HG02642 (cell line): ENCODE data around the gene GNGT1.
A peak's percentile ranks its signal among the peaks of the same experiment; 100 is the strongest.
"Not testable (repeated sequence)": the region's sequence is repeated elsewhere in the genome, so short reads cannot be mapped to it uniquely, and the experiment has no call there.

Source experiments
- ATAC-seq: cut with Tn5 transposase; IDR thresholded peaks from one replicate; pipeline ENCODE4 v1.9.1; 2021; ENCODE audit warnings: mild to moderate bottlenecking; ENCODE audit not compliant: unreplicated experiment, poor library complexity

Gene GNGT1

DNA sequence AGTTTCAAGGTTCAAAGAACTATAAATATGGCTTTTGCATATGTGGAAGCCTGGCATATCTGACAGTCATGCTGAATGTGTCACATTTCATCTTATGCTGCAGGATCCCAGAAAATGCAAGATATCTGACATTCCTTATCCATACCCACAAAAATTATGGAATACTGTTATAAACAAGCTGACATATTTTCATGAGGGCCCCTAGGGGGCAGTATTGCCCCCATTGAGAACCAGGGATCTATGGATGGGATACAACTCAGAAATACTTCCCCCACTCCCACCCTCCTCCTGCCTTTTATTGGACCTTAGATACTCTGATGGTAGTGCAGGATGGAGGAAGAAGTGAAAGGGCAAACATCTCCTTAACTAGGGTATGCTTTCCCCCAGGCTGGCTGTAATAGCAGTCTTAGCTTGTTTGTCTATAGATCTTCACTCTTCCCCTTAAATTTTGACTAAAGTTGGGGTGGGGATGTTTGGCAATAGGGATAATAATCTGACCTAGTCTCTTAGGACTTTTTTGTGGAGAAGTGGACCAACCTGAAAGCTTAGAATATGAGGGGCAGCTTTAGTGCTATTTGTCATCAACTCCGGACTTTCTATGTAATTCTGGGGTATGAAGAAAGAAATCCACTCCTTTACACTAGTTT lies 3.5 kb upstream of the GNGT1 start:
- no peak for ATAC-seq

DNA sequence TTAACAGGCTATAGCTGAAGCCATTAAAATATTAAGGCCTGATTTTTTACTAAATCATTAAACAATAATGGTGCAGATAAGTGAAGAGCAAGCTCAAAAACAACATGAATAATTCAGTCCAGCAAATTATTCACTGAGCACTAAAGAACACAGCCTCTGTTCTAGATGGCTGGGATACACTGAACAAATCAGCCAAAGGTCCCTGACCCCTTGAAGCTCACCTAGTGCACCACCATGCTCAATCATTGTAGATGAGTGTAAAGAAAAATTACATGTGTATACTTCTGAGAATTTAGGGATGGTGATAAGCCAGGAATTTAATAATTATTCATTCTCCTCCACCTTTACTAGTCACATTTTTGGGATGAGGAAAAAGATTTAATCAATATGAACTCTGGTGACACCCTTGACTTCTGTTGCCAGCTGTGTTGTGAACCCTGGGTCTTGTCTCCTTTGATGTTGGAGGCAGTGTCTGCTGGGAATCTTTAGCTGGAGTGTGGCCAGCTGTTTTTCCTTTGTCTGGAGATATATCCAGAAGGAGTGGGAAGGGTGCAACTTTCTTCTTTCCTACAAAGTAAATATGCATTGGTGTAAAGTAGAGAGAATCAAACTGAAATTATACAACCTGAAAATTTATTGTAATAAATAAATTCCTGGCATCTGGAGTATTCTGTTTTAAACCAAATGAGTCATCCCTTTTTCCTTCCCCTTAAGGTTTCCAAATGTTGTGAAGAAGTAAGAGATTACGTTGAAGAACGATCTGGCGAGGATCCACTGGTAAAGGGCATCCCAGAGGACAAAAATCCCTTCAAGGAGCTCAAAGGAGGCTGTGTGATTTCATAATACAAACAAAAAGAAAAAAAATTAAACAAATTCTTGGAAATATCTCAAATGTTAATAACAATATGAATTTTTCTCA lies 4.0 kb downstream of the GNGT1 start:
- no peak for ATAC-seq

DNA sequence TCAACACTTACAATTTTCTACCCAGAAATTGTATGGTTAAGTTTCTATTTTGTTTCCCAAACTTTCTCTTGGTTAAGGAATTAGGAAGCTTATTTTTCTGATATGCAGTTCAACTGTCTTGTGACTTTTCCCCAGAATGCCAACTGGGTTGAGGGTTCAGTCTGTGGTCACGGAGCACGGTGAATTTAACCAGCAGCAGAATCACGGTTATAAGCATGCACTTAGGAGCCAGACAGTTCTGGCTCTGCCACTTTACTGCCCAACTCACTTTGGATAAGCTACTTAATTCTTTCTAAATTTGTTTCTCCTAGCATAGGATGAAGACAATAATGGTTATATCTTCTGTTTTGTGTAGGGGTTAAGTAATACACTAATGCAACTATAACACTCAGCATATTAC lies 4.9 kb downstream of the GNGT1 start:
- ATAC-seq = not testable (repeated sequence)

DNA sequence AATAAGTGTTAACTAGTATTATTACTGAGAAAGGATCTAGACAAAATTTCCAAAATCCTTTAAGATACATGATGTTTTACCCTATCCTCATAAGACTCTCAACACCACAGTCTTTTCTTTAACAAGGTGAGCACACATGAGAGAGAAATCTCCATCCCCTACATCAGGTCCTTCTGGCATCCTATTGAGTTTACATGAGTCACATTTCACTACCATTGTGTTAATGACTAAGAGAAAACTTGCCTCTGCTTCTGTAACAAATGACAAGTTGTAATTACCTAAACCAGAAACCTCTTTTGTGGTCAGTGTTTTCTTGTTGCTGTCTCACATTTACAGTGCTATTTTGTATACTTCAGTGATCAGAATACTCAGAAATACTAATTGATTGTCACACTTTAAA lies 5.3 kb downstream of the GNGT1 start:
- not testable (repeated sequence) for ATAC-seq

DNA sequence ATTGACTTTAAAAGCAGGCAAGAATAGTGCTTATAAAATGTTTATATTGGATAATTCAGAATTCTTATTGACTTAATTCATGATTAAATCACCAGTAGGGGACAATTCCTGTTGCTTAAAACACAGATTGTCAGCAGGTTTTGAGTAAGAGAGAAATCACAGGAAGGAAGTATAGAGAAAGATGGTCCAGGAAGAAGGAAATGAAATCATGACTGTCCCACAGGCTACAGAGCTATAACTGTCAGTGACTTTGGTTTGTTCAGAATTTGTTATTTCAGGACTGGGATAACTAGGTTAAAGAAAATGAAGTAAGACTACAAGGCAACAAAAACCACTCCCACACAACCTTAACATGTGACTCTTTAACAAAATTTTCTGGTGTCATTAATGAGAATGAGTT lies 6.8 kb downstream of the GNGT1 start:
- ATAC-seq = no peak

DNA sequence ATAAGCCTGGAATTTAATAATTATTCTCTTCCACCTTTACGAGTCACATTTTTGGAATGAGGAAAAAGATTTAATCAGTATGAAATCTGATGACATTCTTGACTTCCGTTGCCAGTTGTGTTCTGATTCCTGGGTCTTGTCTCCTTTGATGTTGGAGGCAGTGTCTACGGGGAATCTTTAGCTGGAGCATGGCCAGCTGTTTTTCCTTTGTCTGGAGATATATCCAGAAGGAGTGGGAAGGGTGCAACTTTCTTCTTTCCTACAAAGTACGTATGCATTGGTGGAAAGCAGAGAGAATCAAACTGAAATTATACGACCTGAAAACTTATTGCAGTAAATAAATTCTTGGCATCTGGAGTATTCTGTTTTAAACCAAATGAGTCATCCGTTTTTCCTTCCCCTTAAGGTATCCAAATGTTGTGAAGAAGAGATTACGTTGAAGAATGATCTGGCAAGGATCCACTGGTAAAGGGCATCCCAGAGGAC lies 8.3 kb downstream of the GNGT1 start:
- no peak for ATAC-seq

DNA sequence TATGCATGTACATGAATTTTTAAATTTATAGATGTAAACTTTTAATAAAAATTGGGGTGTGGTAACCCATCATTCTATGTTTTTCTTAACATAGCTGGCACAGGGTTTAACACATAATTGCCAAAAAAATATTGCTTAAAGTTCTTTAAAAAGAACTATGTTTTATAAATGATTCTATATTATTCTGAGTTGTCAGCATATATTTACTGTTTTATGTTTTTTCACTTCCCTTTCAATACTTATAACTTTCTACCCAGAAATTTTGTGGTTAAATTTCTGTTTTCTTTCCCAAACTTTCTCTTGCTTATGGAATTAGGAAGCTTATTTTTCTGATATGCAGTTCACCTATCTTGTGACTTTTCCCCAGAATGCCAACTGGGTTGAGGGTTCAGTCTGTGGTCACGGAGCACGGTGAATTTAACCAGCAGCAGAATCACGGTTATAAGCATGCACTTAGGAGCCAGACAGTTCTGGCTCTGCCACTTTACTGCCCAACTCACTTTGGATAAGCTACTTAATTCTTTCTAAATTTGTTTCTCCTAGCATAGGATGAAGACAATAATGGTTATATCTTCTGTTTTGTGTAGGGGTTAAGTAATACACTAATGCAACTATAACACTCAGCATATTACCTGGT lies 9.0 kb downstream of the GNGT1 start:
- not testable (repeated sequence) for ATAC-seq

DNA sequence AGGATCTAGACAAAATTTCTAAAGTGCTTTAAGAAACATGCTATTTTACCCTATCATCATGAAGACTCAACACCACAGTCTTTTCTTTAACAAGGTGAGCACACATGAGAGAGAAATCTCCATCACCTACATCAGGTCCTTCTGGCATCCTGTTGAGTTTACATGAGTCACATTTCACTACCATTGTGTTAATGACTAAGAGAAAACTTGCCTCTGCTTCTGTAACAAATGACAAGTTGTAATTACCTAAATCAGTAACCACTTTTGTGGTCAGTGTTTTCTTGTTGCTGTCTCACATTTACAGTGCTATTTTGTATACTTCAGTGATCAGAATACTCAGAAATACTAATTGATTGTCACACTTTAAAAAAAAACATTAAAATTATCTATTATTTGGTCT lies 9.5 kb downstream of the GNGT1 start:
- not testable (repeated sequence) for ATAC-seq

DNA sequence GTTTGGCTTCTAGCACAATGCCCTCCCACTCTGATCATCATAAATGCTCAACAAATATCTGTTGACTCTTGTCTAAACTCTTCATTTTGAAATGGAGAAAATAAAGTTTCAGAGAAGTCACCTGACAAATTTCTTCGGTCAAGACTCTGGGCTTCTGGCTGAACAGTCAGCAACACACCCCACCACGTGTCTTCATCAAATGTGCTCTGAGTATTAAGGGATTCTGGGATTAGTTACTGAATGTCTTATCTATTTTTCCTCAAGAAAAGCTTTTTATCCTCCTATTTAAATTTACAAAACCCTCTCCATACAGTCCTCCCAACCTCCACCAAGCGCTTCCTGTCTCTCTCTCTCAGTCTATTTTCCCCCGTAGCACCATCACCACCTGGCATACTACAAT lies 9.9 kb downstream of the GNGT1 start:
- not testable (repeated sequence) for ATAC-seq

DNA sequence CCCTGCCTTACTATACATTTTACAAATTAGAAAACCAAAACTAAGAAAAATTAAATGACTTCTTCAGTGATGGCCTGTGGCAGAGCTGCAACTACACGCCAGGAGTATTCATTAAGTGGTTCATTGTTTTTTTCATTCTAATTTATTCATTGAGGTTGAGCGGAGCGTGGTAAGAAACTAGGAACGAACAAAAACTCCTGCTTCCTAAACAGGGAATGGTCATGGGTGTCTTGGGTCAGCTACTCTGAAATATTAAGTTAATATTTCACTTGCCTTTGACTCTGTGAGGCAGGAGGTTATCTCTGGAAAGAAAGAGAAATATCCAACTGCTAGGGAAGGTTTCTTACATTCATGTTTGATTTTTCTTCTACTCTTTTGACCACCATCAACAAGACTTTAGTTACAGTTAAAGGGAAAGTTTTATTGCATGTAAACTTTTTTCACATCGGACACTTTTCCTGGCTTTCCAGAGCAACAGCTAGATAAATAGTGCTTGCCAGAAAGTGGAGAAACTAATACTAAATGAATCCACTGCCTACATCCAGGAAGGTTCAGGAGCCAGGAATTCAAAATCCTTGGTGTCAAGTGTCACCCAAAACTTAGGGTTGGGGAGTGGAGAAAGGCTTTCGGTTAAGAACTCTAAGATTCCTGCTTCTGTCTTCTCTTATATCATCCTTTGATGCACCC lies 14.3 kb downstream of the GNGT1 start:
- ATAC-seq = no peak

DNA sequence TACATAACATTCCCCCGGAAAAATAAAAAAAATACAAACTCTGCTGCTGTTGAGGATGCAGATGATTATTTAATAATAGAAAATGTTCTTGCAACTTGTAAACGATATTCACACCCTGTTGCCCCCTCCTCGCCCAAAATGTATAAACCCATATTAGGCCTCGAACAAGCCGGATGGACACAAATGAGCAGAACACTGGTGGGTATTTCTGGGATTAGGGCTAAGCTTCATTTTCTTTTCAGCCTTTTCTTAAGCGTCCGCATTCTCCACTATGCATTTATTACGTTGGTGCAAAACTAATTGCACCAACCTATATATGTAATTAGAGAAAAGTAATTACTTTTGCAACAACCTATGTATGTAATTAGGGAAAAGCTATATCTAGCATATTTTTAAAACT lies 14.8 kb downstream of the GNGT1 start:
- ATAC-seq = no peak

DNA sequence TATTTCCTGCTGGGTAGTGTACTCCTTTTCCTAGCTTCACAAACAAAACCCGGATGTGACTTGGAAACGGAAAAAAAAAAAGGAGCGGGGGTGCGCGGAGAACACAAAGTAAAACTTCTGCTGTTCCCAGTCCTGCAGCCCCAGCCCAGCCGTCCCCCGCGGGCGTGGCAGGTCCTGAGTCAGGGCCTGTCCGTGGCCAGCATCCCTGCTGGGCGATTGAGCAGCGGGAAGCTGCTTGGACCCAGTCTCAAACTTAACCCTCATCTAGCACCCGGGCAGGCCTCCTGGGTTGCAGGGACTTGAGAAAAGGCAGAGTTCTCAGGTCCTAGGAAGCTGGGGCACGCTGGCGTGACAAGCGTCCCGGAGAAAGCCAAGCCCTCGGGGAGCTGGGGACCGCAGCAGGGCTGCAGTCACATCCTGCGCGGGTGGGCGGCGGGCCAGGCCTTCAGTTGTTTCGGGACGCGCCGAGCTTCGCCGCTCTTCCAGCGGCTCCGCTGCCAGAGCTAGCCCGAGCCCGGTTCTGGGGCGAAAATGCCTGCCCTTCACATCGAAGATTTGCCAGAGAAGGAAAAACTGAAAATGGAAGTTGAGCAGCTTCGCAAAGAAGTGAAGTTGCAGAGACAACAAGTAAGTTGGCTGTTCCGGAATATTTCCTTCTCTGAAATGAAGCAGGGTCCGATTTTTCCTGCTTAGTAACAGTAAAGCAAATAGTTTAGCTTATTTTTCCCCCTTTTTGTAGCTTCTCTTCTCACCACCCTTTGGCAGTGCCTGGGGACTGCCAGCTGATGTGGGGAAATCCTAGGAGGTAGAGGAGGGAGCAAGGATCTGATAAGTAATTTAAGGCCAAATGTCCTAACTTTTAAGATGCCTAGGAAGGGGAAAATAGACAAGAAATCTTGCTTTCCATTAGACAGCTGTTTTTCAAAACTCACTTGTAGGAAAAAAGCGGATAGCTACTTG lies 15.5 kb downstream of the GNGT1 start, which contains the start of gene GNG11:
Gene GNG11, plus strand, starts transcription at position 129 of the 960 bp plus-strand sequence. Its CDS starts 403 bp downstream, at position 532.
- ATAC-seq = peak; percentile 94

DNA sequence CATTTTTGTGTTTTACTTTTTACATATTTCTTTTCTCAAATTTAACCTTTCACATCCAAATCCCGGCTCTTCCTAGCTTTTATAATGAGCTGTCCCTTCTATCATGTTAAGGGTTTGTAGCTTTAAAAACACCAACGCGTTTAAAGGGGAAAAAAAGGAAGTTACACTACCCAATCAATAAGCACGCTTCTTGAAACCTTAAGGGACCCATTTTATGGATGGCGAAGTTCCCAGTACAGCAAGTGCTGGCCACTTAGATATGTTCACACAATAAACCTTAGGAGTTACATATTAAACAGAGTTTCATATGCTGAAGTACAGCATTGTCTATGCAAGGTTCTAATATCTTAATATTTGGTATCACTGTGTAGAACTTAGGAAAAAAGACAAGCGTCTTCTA lies 16.9 kb downstream of the GNGT1 start:
- ATAC-seq = no peak

DNA sequence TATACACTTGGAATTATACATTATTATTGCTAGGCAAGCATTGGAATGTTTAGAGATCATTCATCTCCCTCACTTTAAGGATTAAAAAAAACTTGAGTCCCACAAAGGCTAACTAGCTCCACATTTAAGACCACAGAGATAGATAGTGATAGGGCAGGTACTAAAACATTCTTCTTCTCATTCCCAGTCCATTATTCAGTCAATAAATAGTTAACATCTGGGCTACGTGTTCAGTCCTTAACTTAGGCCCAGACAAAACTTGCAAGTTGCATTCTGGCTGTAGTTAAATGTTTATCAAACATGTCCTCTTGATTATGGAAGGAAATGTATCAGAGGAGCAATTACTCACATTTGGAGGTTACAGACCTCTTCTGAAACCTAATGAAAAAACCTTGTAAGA lies 17.6 kb downstream of the GNGT1 start:
- no peak for ATAC-seq

DNA sequence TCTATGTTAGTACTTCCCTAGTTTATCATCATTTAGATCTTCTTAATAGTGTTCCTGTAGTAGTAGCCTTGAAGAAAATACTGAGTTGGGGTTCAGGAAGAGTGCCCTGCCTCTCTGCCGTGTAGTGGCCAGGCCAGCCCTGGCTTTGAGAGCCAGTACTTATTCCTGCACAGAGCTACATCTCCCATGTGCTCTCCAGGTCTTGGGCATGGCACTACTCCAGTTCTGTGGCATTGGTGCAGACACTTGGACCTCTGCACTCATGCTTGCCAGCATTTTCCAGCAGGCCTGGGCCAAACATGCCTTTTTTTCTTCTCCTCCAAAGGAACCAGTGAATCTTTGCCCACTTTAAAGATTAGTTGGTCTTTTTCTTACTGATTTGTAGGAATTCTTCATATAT lies 20.4 kb downstream of the GNGT1 start:
- ATAC-seq = no peak

DNA sequence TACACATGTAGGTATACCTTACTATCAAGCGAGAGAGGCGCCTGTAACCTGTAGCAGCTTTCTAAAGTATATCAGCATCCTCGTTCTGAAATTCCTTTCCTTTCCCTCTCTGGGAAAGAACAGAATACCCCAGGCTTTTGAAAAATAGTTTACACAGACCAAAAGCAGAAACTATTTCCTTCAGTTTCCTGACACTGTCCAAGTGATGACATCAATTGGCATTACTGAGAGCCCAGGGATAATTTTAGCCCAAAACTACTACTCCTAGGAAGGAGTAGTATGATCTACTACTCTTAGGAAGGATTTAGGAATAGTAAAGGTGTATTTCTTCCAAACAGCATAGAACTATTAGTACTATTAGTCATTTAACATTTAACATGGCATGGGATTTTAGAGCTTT lies 21.2 kb downstream of the GNGT1 start:
- ATAC-seq = no peak

DNA sequence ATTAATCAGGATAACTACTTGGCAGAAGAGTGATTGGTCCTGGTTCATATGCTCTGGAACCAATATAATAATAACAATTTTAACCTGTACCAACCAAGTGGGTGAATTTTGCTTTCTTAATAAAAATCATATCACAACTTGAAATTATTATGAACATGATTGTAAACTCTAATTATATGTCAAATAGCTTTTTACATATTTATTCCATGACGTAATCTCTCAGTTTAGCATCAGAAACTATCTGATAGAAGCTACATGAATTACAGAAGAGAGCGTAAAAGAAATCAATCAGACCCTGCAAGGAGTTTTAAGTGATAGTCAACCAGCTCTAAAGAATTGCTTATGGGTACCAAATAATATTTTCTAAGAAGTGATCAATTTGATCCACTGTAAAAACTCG lies 25.3 kb downstream of the GNGT1 start:
- no peak for ATAC-seq

DNA sequence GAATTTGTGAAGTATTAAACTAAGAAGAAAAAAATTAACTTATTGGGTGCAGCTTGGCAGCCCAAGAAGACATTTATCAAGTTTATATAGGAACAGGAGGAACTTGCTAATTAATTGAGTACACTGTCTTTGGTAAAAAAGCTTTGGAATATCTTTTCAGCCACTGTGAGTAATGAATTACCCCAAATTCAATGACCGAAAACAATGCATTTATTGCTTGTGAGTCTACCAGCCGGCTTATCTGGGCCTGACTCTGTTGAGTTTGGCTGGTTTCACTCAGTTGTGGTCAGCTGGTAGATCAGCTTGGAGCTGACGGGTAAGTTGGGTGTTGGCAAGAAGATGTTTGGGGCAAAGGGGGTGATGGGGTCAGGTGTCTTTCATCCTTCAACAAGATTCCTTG lies 26.8 kb downstream of the GNGT1 start:
- no peak for ATAC-seq

DNA sequence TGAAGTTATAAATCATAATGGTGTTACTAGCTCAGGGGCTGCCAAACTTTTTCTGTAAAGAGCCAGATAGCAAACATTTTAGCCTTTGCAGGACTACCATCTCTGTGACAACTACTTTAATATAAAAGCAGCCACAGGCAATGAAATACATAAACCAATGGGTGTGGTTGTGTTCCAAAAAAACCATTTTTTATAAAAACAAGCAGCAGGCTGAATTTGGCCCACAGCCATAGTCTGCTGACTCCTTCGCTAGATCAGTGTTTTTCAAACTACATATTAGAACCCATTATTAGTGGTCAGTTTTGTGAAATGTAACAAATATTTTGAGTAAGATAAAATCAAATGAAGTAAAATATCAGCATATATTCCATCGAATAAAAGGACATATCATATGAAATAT lies 28.7 kb downstream of the GNGT1 start:
- ATAC-seq = no peak
